Stimulated activated CD4-positive, alpha-beta T cell treated with anti-CD3 and anti-CD28 coated beads, Interleukin-12 subunit alpha, Interleukin-12 subunit beta, amount 100 ng/mL, for 4 hours (primary cell): ENCODE measurements around the gene CCDC102A.
"Not testable (repeated sequence)": the region's sequence is repeated elsewhere in the genome, so short reads cannot be mapped to it uniquely, and the experiment has no call there.

ENCODE experiments used
- DNase-seq: peaks from one replicate; pipeline ENCODE4 v3.0.0-alpha.2; 2020

The CCDC102A gene

DNA sequence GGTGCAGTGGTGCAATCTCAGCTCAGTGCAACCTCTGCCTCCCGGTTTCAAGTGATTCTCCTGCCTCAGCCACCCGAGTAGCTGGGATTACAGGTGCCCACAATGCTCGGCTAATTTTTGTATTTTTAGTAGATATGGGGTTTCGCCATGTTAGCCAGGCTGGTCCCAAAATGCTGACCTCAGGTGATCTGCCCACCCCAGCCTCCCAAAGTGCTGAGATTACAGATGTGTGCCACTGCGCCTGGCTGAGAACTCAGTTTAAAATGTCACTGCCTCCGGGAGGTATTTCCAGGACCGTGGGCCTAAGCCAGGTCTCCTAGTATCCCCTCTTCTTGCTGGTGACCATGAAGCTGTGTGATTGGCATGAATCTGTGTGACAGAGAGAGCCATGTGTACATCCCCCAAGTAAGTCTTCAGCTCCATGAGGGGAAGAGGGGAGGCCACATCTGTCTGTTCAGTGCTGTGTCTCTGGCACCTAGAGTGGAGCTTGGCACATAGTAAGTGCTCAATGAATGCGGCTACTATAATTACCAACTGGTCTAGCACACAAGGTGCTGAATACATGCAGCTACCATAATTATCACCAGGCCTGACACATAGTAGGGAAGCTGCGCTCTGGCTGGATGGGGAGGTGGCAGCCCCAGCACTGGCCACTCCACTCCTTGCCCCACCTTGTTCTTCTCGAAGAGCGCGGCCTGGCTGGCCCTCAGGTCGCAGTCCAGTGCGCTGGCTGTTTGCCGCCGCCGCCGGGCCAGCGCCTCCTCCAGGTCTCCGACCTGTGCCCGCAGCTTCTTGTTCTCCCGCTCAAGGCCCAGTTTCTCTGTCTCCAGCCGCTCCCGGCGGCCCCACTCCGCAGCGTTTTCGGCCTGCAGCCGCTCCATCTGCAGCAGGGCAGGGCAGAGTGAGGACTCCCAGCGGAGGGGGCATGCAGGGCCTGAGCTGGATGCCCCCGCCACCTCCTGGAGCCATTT, 18.7 kb downstream of the CCDC102A start:
- no peak for DNase-seq

DNA sequence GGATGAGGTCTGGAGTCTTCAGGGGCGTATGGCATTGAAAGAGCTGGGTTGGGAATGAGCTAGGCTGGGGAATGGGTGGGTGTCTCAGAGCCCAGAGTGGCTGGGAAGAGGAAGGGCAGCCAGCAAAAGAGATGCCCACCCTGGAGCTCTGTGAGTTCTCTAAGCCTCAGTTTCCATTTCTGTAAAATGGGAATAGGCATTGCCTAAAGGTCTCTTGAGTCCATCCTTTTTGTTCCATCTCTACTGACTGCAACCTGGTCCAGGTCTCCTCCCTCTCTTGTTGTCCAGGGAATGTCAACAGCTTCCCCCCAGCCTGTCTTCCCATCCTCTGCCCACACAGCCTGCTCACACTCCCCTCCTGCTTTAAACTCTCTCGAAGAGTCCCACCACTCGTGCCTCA, 19.6 kb downstream of the CCDC102A start:
- DNase-seq = no peak

DNA sequence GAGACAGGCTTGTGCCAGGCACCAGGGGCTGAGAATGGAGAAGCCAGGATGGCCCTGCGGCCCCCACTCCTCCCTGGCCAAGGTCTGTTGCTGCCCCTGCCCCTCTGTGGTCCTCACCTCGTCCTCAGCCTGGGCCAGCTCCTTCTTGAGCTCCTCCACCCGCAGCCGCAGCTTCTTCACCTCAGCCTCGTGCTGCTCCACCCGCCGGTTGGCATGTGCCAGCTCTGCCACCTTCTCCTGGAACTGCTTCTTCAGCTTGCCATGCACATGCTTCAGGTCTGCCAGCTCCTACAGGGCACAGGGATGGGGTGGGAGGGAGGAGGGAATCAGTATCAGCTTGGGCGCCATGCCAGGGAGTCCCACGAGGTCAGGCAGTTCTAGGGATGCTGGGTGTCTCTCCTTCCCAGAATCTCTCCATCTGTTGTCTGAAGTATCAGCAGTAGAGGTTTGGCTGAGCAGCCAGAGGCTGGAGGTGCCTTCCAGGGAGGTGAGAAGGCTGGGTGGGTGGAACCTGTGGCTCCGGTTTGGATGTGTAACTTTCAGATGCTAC, 20.1 kb downstream of the CCDC102A start:
- no peak for DNase-seq

DNA sequence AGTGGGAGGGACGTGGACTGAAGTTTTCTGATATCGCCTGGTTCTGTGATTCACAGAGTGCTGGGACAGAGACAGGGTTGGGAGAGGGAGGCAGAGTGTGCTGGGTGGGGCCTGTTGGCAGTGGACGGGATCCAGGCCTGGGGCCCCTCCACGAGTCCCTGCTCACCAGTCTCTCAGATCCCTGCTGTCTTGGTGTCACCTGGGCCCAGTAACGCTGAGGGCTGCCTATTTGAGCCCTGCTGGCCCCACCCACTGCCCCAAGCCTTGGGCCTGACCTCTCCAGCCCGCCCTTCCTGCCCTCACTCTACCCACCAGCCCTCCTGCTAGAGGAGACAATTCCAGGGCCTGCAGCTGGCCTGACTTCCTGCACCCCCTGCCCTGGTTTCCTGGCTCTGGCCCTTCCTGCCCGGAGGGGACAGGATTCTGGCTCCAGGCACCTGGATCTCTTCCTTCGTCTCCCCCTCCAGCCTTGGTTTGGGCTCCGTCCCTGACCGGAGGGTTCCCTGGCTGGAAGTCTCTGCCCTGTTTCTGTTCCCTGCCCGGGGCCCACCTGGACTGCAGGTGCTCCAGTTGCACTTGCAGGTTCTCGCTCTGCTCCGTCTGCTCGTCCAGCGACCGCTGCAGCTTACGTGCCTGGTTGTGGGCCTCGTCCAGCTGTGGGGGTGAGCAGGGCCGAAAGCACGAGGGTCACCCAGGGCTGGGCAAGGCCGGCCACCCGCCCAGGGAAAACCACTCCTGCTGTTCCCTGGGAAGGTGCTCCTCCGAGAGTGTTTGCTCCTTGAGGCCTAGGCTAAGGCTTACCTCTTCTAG, 21.4 kb downstream of the CCDC102A start:
- DNase-seq = no peak

DNA sequence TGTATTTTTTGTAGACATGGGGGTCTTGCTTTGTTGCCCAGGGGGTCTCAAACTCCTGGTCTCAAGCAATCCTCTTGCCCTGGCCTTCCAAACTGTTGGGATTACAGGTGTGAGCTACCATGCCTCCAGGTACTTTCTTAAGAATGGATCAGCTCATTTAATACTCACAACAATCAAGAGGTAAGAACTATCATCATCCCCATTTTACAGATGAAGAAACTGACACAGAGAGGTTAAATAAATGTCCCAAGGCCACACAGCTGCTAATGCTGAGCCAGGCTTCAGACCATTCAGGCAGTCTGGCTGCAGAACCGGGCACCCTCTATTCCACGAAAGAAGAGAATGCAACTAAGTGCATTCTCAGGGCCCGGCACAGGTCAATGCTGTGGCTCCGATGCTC, 22.0 kb downstream of the CCDC102A start:
- no peak for DNase-seq

DNA sequence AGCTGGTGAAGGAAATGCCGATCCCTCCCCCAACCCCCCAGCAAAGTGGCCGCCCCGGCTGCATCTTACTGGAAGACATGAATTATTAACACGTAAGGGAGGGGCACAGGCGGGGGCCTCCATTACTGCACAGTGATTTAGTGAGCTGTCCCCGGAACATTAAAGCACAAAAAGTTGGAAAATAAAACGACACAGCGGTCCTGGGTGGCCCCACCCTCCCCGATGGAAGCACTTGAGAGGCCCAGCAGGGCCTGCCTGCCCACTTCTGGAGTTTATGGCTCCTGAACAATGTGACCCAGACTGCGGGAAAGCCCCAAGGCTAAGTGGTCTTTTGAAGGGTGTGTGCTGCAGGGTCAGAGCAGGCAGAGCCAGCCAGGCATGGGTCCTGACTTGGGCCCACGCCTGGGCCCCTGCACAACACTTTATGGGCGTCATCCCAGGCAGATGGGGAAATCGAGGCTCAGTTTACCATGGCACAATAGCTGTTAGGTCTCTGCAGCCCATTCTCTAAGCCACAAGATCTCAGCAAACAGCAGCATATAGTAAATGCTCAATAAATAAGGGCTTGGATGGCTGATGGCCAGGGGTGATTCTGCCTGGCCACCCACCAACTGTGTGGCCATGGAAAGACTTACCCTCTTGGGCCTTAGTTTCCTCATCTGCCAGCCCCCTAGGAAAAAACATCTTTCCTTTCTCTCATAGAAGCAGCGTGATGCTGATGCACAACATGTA, 22.8 kb downstream of the CCDC102A start:
- no peak for DNase-seq

DNA sequence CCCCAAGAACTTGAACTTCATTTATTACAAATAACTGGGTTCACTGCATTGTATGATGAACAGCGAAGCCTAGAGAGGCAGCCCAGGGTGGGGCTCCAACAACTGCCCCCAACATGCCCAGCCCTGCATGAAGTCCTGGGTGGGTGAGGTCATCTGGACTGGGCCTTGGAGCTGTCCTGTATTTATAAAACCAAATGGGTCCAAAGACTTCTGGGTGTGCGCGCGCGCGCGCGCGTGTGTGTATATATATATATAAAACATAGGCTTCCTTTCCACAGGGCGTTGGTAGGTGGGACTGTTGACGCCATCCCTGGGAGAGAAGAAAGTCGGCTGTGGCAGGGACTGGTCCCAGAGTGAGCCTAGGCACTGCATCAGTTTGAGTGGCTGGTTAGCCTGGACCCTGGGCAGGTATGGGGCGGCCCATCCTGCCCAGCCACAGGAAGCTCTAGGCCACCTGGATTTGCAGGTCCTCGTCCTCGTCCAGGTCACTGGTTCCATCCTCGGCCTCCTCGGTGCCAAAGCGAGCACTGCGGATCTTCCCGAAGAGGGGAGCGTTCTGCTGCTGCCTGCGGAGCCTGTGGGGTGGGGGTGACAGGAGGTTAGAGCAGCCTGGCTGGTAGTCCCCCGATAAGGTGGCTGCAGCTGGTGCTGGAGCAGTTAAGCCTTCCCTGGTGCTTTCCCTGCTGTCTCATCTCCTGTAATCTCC, 23.9 kb downstream of the CCDC102A start:
- DNase-seq = no peak

DNA sequence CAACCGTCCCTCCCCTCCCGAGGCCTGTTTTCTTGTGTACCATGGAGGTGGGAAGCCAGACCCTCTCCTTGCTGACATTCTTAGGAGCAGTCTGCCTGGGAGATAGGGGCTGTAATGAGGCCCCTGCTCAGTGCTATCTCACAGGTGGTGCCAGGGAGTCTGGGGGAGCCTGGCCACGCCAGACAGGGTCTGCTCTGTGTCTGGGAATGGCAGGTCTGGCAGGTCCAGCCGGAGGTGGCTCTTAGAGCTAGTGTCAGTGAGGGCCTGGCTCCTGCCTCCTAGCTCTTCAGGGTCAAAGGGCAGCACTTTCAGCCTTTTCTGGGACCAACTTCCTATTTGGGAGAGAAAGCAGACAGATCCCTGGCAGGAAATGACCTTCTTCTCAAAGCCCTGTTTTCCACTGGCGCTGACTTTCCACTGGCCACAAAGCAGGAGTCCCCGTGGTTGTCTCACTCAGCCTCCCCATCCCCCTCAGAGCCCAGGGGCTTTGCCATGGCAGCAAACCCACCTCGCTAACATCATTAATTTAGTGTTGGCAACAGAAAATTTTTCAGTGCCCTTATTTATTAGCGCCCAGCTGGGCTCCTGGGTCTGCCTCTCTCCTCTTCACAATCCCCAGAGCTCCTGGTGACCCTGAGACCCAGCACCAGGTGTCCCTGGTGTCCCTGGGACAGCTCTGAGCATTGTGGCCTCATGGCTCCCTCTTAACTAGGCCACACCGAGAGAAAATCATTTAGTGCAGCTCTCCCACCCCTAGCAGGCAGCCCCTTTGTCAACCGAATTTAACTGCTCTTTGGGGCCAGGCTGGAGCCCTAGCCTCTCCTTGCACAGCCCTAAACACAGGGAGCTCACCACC, 26.1 kb downstream of the CCDC102A start:
- DNase-seq = no peak

DNA sequence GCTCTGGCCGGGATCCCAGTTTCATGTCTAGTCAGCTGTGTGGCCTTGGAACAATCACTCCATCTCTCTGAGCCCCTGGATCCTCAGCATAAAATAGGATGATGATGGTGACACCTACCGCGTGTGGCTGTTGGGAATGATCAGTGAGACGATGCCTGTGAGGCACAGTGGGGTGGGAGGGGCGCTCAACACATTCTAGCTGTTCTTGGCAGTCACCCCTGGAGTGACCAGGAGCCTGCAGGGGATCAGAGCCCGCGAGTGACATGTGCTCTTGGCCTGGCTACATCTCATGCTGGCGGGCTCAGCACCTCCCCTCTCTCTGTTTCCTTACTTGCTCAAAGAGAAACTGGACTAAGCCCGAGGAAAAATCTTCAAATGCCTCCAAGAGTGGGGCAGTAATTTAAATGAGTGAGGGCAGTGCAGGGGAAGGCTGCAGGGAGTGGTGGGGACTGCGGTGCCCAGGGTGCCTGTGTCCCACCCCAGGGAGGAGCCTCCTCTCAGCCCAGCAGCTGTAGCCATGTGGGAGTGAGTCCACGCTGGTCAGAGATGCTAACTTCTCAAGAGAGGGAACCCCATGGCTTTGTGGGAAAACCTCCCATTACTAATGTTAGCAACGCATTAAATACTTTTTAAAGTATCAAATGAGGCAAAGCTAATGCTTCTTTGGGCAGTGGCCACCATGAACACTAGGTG, 27.0 kb downstream of the CCDC102A start:
- no peak for DNase-seq

DNA sequence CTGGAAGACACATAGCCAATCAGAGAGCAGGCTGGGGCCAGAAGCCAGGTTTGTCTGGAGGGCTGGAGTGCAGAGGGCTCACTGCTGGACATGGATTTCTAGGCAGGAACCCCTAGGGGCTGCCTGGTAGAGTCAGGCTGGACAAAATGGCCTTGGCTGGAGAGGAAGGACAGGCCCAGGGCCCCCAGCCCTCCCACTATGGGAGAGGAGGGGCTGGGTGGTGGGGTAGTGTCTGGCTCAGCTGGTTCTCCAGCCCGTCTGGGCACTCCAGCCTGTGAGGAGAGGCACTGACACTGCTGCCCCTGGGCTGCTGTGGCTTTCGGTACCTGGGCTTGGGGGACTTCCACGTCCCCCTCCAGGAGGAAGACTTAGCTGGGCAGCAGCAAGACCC, 28.3 kb downstream of the CCDC102A start:
- no peak for DNase-seq

DNA sequence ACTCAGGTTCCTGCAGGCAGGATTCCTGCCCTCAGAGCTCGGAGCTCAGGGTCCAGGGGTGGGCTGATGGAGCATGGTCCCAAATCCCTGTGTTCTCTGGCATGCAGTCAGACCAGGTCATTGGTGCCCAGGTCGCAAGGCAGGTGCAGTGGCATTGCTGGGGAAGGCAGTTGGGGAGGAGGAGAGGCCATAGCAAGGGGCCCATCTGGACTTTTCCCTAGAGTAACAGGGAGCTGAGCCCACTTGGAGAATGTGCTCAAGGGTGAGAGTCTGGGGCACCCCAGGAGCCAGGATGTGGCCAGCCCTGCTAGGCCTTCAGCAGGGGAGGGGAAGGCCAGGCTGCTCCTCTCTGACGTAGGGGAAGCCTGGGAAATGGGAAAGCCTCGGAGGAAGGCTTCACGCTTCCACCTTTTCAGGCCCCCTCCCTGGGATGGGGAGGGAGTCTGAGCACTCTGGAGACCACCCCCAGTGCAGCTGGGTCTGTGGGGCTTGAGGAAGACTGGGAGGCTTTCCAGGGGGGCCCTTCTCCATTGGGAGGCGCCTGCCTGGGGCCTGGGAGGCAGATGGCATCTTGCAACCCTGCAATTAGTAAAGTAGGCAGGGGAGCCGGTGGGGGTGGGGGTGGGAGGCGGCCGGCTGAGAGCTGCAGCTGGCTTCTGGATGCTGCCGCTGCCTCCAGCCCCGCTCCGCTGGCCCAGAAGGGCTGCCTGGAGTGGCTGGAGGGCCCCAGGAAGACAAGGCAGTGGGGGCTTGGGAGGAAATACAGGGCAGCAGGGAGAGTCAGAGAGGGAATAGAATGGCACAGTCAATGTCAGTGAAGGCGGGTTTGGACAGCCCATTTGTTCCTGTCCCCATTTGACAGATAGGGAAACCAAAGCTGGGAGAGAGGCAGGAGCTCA, 29.0 kb downstream of the CCDC102A start:
- no peak for DNase-seq

DNA sequence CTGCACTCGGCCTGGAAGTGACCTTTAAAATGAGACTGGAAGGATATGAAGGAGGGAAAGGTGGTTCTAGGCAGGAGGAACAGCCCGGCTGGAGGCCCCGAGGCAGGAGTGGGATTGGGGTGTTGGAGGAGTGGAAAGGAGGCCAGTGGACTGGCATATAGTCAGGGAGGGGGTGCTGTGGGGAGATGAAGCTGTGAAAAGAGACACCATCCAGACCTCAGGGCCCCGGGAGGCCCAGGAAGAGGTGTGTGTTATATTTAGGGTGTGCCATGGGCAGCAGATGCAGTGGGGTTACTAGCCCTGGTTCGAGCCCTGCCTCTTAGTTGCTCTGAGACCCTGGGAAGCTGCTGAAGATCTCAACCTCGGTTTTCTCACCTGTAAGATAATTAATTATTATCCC, 31.2 kb downstream of the CCDC102A start:
- no peak for DNase-seq

DNA sequence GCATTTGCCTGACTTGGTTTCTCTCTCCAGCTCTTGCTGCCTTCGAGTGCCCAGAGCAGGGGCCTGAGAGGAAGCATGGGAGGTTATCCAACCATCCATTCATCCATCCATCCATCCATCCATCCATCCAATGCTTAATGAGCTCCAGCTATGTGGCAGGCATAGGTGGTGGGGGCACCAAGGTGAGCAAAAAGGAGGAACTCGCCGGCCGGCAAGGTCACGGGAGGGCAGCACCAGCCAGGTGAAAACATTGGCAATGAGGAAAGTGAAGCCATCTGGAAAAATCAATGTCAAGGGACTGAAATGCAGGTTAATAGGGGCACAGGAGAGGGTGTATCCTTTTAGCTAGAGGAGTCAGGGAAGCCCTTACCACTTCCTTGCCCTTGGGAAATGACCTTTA, 31.9 kb downstream of the CCDC102A start:
- DNase-seq = no peak

DNA sequence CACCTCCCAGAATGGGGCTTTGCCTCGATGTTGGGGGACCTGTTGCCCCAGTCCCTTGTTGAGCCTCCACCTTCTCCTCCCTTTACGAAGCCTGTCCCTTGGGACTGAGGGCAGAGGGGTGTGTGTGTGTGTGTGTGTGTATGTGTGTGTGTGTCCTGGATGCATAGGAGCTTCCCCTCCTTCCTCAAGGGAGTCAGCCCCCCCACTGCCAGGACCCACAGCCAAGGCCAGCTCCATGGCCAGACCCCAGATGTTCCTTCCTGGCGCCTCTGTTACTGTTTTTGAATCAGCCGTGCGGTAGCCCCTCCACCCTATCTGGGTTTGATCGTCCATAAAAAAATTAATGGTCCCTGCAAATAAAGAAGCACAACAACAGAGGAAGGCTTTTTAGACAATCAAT, 32.4 kb downstream of the CCDC102A start:
- no peak for DNase-seq

DNA sequence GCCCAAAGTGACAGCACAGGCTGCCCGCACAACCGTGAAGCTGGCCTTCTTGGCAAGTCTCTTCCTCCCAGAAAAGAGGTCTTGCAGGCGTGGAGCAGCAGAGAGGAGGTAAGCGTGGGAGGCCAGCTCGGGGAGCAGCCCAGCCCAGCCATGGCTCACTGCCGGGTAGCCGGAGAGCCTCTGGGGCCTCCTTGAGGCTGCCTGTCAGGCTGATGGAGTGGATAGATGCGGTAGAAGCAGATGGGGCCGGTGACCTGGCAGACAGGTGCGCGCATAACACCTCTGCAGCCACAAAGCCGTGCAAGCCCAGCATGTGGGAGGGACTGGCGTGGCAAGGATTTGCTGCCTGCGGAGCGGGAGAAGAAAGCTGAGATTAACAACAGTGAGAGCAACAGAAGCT, 33.0 kb downstream of the CCDC102A start:
- DNase-seq = no peak

DNA sequence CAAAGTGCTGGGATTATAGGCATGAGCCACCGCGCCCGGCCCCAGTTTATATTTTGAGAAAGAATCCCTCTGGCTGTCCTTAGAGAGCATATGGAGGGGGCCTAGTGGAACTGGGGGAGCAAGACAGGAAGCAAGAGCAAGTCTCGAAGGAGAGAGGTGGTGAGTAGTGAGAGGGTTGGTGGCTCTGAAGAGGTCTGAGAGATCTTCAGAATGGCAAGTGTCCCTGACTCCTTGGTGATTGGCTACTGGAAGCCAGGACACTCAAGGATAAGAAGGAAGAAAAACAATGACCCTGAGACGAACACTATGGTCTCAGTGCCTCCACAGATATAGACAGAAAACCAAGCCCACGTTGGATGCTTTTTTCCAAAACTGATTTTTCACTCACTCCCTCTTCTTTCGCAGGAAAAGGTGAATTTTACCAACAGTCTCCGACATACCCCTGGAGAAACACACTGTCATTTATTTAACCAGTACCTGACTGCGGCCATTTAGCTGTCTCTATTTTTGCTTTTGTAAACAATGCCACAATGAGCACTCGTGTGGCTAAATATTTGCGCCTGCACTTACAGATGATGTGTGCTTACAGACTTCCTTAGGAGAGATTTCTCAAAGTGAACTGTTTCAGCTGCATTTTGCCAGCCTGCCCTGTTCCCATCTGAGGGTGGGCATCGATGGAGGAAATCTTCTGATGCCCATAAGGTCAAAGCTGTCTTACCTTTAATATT, 34.2 kb downstream of the CCDC102A start:
- no peak for DNase-seq

DNA sequence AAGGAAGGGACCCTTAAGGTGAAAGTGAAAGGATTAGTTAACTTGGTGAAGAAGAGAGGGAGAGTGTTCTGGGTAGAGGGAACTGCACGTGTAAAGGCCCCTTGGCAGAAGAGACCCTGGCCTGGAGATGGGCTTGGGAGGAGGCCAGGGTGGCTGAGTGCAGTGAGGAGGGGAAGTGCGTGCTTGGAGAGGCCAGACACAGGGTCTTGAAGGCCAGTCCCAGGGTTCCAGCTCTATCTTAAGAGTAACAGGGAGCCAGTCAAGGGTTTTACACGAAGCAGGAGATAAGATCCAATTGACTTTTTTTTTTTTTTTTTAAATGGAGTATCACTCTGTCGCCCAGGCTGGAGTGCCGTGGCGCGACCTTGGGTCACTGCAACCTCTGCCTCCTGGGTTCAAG, 34.9 kb downstream of the CCDC102A start:
- no peak for DNase-seq

DNA sequence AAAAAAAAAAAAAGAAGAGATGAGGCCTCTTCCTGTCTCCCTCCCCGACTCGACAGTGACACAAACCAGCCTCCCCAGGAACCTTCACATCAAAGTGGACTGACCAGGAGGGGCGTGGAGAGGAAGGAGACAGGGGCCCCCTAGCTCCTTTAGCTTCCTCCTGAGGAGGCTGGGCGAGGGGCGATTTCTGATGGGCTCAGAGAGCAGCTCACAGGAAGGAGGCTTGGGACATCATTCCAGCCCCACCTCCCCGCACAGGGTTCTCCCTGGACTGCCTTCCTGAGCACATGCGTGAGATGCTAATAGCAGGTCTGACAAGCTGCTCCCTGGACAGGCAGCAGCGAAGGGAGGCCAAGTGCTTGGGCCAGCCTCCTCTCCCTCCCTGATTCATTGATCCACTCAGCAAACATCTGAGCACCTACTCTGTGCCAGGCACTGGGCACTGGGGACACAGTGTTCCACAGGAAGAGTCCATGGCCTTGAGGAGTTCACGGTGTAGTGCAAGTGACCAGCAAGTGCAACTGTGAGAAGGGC, 35.7 kb downstream of the CCDC102A start:
- no peak for DNase-seq

DNA sequence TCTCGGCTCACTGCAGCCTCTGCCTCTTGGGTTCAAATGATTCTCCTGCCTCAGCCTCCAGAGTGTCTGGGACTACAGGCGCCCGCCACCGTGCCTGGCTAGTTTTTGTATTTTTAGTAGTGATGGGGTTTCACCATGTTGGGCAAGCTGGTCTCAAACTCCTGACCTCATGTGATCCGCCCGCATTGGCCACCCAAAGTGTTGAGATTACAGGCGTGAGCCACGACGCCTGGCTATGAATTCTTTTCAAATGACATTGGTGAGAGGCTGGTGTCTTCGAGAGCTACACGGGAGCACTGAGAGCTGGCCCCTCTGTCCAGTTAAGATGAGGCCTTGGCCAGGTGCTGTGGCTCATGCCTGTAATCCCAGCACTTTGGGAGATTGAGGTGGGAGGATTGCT, 36.4 kb downstream of the CCDC102A start:
- DNase-seq = not testable (repeated sequence)
